HCEC 1CT (cell line): ENCODE data around the gene ADAMTS2.

ENCODE experiments used
- DNase-seq: peaks from one replicate; pipeline ENCODE4 v3.0.0-alpha.2; 2017

The ADAMTS2 gene

DNA sequence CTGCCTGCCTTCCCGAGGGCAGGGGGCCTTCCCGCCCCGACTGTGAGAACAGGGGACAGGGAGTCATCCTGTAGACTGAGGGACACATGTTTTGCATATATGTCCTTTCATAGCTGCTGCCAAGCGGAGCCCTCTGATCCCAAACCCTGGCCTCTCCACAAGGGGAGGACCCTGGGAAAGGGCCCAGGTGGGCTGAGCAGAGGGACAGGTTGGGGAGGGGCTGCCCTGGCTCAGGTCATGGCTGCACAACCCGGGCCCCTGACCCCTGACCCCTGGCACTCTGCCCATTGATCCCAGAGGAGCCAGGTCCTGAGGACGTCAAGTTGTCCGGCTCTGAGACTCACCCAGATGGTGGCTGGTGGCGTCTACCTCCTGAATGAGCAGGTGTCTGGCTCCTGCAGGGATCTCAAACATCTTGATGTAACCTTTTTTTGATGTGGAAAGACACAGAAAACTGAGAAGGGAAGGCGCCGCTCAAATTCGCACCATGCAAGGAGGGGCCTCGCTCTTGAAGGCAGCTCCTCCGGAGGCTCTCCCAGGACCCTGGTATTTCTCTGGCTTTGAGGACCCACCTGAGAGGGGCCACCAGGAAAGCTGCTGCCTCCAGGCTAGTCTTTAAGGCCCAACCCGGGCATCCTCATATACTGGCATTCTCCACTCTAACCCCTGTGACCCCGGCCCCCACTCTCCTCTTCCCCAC, 213.2 kb downstream of the ADAMTS2 start:
- no peak for DNase-seq

GRCh38 chr5:179131321-179131835, 213.9 kb downstream of the ADAMTS2 start:
- no peak for DNase-seq

DNA sequence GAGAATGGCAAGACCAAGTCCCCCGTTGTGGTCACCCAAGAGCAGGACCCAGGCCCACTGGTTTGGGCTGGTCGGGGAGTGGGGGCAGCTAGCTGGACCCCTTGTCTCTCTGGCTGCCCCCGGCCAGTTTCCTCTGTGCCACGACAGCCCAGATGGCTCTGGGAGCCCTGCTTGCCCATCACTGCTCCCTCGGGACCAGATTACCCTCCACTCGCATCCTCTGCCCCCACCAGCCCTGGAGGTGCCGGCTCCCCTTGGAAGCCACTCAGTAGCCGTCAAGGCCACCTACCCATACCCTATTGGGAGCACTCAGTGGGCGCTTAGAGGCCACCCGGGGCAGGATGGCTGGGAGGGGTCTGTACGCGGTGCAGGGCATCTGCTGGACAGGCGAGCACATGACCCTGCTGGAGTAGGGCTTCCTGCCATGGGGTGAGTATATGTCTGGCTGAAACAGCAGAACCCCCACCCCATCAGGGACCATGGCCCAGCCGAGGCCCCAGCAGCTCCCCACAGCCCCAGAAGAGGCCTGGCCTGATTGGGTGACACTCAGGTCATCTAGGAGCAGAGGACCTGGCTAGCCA, 215.1 kb downstream of the ADAMTS2 start:
- no peak for DNase-seq

GRCh38 chr5:179129607-179130071, 215.6 kb downstream of the ADAMTS2 start:
- no peak for DNase-seq

DNA sequence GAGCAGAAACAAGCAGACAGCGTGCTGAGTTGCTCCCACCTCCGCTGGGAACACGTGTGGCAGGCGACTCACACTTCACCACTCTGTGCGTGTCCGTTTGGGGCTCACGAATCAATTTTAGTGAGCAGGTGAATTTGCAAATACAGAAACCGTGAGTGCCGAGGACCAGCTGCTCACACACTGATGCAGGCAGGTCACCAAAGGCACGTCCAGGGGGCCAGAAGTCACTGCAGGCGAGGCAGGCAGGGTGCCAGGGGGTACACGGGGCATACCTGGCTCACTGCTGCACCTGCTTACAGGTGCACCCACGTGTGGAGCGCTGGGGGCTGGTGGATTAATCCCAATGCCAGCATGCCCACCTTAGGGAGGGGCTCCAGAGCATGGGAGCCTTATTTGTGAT, 216.3 kb downstream of the ADAMTS2 start:
- no peak for DNase-seq

DNA sequence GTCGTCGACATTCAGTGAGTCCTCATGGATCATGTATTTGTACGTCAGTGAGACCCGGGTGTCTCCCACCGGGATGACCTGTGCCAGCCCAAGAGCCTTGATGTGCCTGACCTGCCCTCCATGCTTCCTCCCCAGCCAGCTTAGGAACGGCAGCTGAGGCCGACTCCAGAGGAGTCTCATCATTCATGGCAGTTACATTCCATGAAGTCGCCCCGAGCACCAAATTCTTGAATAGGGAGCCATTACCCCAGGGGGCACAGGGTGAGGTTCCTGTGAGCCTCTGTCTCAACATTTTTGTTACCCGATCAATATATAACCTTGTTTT, 217.3 kb downstream of the ADAMTS2 start:
- no peak for DNase-seq

DNA sequence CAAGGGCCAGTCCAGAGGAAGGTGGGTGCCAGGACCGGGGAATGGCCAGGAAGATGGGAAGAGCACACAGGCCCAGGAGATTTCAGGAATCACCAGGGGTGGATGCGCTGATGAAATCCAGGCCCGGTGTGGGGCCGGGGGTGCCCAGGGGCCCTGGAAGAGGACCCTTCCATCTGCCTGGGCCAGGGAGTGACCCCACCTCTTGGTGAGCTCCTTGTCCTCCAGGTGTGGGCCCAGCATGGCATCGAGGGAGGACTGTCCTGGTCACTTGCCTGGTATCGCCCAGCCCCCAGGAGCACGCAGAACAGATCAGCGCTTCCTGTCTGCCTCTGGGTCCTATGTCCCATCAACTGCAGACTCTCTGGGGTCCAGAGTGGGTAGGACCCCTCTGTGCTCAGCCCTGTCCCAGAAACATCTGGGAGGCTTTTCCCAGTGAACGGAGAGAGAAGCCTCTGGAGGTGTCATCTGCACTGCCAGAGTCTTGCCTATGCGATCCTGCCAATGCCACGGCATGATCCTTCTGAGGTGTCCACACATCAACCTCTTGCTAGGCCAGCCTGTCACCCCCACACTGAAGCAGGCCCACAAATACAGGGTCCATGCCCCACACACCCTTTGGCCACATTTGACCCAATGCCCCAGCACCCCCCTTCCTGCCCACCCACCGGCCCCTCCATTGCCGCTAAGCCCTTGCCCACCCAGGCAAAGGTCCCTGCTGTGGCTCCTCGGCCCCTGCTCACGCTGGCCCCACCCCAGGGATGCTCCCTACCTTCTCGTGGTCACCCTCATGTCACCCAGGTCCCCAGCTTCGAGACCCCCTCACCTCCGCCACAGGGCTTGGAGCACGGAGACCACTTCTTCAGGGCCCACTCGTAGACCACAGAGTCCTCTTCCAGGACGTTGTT, 217.9 kb downstream of the ADAMTS2 start:
- DNase-seq, result no peak

GRCh38 chr5:179126506-179126991, 218.7 kb downstream of the ADAMTS2 start:
- no peak for DNase-seq

- no peak for DNase-seq
Measured at GRCh38 chr5:179125789-179126505, 219.3 kb downstream of the ADAMTS2 start.

DNA sequence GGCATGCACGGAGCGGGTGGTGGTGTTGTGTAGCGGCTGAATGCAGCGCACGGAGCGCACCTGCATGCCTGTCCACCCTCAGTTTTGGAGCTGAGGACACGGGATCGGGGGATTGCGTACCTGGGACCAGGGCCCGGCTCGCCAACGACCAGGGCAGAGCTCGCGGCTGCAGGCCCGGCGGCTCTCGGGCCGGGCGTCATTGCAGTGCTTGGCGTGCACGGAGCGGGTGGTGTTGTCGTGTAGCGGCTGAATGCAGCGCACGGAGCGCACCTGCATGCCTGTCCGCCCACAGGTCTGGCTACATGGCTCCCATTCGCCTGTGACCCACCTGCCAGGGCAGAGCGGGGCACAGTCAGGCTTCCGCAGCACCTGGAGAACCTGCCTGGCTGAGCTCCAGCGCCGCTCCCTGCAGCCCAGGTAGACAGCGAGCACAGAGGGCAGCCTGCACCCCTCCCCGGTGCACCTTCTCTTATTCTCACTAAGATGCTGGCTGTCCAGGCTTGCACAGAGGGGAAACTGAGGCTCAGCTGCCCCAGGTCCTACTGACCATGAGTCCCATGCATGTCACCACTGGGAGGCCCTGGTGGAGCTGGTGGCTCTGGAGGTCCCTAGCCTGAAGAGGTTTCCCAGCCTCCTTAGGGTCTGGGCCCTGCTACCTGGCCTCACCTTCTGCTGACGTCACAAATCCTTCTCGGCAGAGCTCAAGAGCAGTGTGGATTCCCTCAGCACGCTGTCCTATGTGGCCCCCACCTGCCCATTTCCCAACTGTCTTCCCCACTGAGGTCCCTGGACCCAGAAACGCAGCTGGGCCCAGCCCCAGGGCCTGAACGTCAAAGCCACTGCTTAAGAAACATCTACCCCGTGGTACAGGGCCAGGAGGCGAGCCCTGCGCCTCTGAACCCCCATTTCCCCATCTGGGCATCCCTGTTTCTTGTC, 220.1 kb downstream of the ADAMTS2 start:
- no peak for DNase-seq

DNA sequence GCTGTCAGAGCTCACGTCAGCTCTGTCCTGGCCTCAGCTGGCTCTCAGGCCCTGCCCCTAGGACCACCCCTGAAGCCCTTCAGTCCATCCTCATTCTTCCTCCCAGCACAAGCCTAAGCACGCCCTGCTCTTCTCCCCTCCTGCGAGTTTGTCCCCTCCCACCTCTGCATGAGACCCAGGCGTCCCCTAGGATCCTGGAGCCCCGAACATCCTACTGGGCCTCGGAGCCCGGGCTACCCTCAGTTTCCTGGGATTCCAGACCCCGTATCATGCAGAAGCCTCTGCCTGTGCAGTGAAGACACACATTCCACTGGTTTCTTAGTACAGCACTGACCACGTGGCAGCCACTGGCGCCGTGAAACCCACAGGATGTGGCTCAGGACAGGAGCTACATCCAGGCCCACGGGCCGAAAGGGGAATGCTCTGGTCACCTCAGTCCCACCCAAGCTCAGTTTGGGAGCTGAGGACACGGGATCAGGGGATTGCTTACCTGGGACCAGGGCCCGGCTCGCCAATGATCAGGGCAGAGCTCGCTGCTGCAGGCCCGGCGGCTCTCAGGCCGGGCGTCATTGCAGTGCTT, 220.9 kb downstream of the ADAMTS2 start:
- no peak for DNase-seq

DNA sequence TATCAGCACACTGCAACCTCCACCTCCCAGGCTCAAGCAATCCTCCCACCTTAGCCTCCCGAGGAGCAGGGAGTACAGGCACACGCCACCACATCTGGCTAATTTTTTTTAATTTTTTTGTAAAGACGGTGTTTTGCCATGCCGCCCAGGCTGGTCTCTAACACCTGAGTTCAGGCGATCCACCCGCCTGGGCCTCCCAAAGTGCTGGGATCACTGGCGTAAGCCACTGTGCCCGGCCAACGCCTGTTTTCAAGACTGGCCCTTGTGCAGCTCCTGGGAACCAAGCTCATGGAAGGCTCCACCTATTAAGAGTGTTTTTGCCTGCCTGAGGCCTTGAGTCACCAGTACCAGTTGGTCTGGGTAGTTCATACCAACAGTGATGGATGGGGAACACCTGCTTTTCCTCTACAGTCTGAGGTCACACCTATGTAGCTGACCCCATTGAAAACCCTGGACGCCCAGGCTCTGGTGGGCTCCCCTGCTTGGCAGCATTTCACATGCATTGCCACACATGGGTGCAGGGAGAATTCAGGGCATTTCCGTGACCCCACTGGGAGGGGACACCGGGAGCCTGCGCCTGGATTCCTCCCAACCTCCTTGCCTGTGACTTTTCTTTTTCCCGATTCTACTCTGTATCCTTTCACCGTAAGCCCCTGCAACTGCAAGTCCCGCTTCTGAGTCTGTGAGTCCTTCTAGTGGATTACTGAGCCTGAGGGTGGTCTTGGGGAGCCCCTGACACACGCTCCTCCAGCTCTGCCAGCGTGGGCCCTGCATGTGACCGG, 221.6 kb downstream of the ADAMTS2 start:
- no peak for DNase-seq

DNA sequence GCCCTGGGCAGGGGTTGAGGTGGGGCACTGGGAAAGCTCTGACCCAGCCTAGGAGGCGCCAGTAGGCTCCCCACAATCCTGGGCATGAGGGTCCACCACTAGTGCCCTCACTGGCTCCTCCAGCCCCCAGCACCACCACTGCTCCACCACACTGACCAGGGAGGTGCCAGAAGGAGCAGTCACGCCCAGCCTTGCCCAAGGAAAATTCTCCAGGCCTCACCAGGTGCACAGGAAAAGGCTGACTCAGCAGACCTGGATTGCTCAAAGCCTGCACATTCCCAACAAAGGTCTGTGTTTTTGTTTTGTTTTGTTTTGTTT, 222.2 kb downstream of the ADAMTS2 start:
- DNase-seq, result no peak

- no peak for DNase-seq
Measured at GRCh38 chr5:179122411-179123108, 222.7 kb downstream of the ADAMTS2 start.

DNA sequence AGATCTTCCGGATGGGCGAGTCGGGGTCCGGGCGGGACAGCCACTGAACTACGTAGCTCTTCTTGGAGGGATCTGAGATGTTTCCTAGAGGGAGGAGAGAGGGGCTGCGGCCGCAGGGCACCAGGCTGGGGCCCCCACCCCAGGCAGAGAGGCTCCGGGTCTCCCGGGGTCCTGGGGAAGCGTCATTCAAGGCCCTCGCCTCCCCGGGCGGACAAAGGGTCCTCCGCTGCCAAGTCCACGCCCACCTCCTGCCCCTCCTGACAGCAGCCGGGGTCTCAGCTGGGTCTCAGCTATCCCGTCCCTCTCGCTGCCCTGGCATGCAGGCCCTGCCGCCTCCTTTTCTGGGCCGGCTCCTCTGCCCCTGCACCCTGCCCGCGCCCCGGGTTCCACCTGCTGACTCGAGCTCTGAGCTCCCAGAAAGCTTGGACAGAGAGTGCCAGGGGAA, 223.6 kb downstream of the ADAMTS2 start:
- no peak for DNase-seq

DNA sequence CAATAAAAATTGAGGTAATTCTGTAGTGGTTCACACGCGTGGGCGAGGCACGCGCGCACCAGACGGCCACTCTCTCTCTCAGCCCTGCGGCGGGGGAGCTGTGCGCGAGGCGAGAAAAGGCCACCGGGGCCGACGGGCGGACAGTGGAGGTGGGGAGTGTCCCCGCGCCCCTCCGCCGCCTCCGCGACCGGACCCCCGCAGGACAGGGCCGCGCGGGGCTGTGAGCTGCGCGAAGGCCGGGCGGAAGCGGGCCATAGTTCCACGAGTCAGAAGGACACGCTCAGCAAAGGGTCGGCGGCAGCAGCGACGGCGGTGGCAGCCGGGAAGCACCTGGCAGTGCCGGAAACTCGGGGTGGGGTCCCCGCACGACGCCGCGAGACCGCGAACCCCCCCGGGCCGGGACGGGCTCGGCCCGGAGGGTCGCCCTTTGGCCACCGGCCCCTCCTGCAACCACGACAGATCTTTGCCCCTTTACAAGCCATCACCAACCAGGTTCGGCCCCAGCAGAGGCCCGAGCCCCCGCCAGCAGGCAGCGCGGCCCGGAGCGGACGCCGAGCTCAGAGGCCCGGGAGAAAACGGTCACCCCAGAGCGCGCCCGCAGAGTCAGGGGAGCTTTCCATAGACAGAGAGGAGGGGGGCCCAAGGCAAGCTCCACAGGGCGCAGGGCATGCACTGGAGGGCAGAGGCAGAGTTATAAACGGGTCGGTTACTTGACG, 224.2 kb downstream of the ADAMTS2 start:
- DNase-seq, result no peak

DNA sequence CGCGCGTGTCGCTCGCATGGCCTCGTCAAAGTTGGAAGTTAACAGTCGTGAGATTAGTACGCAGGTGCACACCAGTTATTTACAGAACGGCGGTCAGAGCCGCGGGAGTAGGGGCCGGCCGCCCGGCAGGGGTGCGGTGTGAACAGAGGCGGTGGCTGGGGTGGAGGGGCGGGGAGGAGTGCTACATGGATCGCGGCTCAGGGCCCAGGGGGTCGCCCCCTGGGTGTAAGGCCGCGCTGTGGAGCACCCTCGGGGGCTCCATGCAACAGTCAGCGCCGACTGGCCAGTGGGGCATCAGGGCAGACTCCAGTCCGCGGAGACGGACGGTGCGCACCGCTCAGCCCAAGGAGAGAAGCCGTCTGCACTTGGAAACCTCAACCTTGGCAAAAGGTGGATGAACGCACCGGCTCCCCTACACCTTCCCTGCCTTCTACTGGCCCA, 224.8 kb downstream of the ADAMTS2 start:
- no peak for DNase-seq

GRCh38 chr5:179119415-179120170, 225.7 kb downstream of the ADAMTS2 start:
- no peak for DNase-seq
